ENCODE data around the gene CLDN1.

DNA sequence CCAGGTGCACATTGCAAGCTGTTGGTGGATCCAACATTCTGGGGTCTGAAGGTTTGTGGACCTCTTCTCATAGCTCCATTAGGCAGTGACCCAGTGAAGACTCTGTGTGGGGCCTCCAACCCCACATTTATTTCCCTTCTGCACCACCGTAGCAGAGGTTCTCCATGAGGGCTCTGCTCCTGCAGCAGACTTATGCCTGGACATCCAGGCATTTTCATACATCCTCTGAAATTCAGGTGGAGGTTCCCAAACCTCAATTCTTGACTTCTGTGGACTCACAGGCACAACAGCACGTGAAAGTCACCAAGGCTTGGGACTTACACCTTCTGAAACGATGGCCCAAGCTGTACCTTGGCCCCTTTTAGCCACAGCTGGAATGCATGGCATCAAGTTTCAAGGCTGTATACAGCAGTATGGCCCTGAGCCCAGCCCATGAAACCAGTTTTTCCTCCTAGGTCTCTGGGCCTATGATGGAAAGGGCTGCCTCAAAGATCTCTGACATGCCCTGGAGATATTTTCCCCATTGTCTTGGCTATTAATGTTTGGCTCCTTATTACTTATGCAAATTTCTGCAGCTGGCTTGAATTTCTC lies 30.2 kb downstream of the CLDN1 start:
- no peak for TF ChIP-seq YY1 (IDR thresholded peaks at IDR 0.05; ENCODE audit: low read depth, low read length)
- no peak for TF ChIP-seq HDGF (IDR thresholded peaks at IDR 0.05)
- TF ChIP-seq, protein P1, sequence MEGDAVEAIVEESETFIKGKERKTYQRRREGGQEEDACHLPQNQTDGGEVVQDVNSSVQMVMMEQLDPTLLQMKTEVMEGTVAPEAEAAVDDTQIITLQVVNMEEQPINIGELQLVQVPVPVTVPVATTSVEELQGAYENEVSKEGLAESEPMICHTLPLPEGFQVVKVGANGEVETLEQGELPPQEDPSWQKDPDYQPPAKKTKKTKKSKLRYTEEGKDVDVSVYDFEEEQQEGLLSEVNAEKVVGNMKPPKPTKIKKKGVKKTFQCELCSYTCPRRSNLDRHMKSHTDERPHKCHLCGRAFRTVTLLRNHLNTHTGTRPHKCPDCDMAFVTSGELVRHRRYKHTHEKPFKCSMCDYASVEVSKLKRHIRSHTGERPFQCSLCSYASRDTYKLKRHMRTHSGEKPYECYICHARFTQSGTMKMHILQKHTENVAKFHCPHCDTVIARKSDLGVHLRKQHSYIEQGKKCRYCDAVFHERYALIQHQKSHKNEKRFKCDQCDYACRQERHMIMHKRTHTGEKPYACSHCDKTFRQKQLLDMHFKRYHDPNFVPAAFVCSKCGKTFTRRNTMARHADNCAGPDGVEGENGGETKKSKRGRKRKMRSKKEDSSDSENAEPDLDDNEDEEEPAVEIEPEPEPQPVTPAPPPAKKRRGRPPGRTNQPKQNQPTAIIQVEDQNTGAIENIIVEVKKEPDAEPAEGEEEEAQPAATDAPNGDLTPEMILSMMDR (IDR thresholded peaks at IDR 0.05 in 2 of 3, conservative IDR thresholded peaks at IDR 0.05 in 1 of 3; ENCODE audit: control insufficient read depth in 2 of 3, extremely low read depth in 1 of 3, insufficient read depth in 1 of 3, low read depth in 3 of 3, low read length in 3 of 3) = no peak

Measured in GM12878 (cell line).